GM23248 (cell line): Measurements from ENCODE around the gene TSPAN9.

ENCODE experiments used
- EZH2 ChIP-seq: fragments of 200-600 bp; sonication (generic); IDR thresholded peaks from 2 replicates; pipeline ENCODE4 v1.6.1; 2018; ENCODE audit warnings: antibody characterized with exemption, mild to moderate bottlenecking; ENCODE audit not compliant: insufficient read depth, poor library complexity, severe bottlenecking
- EZH2phosphoT487 ChIP-seq: fragments of 200-600 bp; sonication (generic); IDR thresholded peaks from 2 replicates; pipeline ENCODE4 v1.6.1; 2018; ENCODE audit warnings: antibody characterized with exemption, moderate library complexity, mild to moderate bottlenecking, low read depth; ENCODE audit not compliant: insufficient read depth

DNA sequence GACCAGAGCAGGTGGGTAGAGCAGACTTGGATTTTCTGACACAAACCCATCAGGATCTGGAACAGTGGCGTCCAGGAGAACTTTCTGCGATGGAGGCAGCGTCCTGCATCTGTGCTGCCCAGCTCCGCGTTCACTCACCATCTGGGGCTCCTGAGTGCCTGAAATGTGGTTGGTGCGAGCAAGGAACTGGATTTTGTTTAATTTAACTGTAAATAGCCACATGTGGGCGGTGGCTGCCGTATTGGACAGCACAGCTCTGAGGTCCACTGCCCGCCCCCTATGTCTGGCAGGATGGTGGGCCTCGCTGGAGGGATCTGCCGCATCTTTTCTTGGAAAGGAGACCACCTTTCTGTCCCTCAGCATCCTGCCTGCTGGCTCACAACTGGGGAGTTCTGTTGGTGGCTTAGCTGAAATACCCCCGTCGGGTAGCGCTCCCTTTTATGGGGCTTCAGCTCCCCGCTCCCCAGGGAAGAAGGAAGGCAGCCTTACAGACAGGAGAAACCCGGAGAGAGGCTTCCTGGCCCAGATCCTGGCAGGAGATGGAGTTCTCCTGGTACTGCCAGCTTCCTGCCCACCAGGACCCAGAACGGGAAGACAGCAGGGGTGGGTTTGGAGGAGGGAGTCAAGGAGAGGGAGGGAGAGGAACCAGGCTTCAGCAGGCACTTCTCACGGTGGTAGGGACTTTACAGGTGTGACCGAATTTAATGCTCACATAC is 228.9 kb downstream of the TSPAN9 start:
- no peak for TF ChIP-seq EZH2phosphoT487
- TF ChIP-seq EZH2: no peak
